Small intestine (tissue), 7 donors: ENCODE measurements around the gene SIGLEC12. TPM values are rescaled to one million over a fixed set of nuclear protein-coding genes. Genes with fewer than 3 reads are reported as not detected.

Source experiments
- DNase-seq, 2 donors: peaks; one replicate each; pipeline versions ENCODE4 v3.0.0 to v3.0.0-alpha.2; 2013
- FAIRE-seq: peaks from 2 replicates; lab custom pipeline; 2012; peaks lifted over from hg19 to GRCh38; lab: Jason Lieb, UNC
- H3K27ac ChIP-seq, 3 donors: one replicate each; pipeline ENCODE4 v1.5.1; 2013; ENCODE audit warnings: low read length in 2 of 3, mild to moderate bottlenecking in 2 of 3, control low read depth in 1 of 3, inconsistent platforms in 1 of 3, low read depth in 1 of 3, moderate library complexity in 1 of 3
- H3K27me3 ChIP-seq, 3 donors: one replicate each; pipeline ENCODE4 v1.6.1; 2013; ENCODE audit warnings: low read length in 3 of 3, inconsistent platforms in 1 of 3; ENCODE audit not compliant: control insufficient read depth in 3 of 3, insufficient read depth in 3 of 3
- H3K36me3 ChIP-seq, 3 donors: one replicate each; pipeline ENCODE4 v1.6.1; 2013; ENCODE audit warnings: low read length in 3 of 3, inconsistent platforms in 1 of 3, low read depth in 1 of 3, mild to moderate bottlenecking in 1 of 3, moderate library complexity in 1 of 3; ENCODE audit not compliant: control insufficient read depth in 3 of 3, insufficient read depth in 2 of 3
- H3K4me1 ChIP-seq, 3 donors: one replicate each; pipeline ENCODE4 v1.6.1; 2013; ENCODE audit warnings: low read length in 2 of 3, inconsistent platforms in 1 of 3, low read depth in 1 of 3, mild to moderate bottlenecking in 1 of 3, moderate library complexity in 1 of 3; ENCODE audit not compliant: control insufficient read depth in 3 of 3, insufficient read depth in 2 of 3
- H3K4me3 ChIP-seq, 3 donors: one replicate each; pipeline ENCODE4 v1.5.1; 2013; ENCODE audit warnings: low read length in 3 of 3, control low read depth in 1 of 3, inconsistent platforms in 1 of 3, low read depth in 1 of 3, mild to moderate bottlenecking in 1 of 3, moderate library complexity in 1 of 3
- H3K9me3 ChIP-seq, 2 donors: one replicate each; pipeline ENCODE4 v1.6.1; 2013; ENCODE audit warnings: low read depth in 1 of 2, low read length in 1 of 2; ENCODE audit not compliant: control insufficient read depth in 2 of 2, insufficient read depth in 1 of 2
- WGBS, 3 donors: extraction: QIAGEN DNeasy Blood & Tissue Kit; methylation state at CpG; one replicate each; pipeline ENCODE4 v1.1.7; 2013; 5-methylcytosine and 5-hydroxymethylcytosine counted together
- polyA plus RNA-seq, 4 donors: library from polyadenylated mRNA; stranded (reverse) in 3 of 4; unstranded in 1 of 4; fragments of 200-250 nt in 3 of 4; fragments of 120-200 nt in 1 of 4; gene quantifications; one replicate each; pipeline versions ENCODE4 v1.2.1 to v1.2.3, GENCODE V29; 2013
- donor health status: healthy with polysubstance abuse.
- donor health status: control.
- donor health status: control.
- donor health status: Bipolar disorder and iron deficiency.
- donor health status: healthy.

The SIGLEC12 gene
- polyA plus RNA-seq, 4 donors = 0.33 to 5.7 (median 2.0) TPM; not detected in 1

- H3K27me3 ChIP-seq = no peaks in the 10 kb centered on the region
- peaks cover 0 to 24% (median 2%) of the 10 kb centered on the region in 3 donors for H3K36me3 ChIP-seq
- peak overlapping the region in 1 of 3 donors; percentile 99 for H3K27ac ChIP-seq
- peaks cover 0 to 12% of the 10 kb centered on the region in 2 donors for H3K9me3 ChIP-seq
- FAIRE-seq = no peak
- WGBS, 3 donors = 38 to 48% (median 48%) methylated on average over 8 of the region's 8 CpGs
- H3K4me3 ChIP-seq = peak overlapping the region in 1 of 3 donors; percentile 76
- DNase-seq = peak; percentile 44 to 81
- peaks cover 0 to 31% (median 2%) of the 10 kb centered on the region in 3 donors for H3K4me1 ChIP-seq
Measured at GRCh38 chr19:51480590-51480989, 21.0 kb downstream of the SIGLEC12 start.

GRCh38 chr19:51479531-51480331 is 21.9 kb downstream of the SIGLEC12 start:
- 80% methylated on average over 12 of the region's 12 CpGs for WGBS, 3 donors
- DNase-seq (peak; percentile 13 to 16), FAIRE-seq (no peak)

GRCh38 chr19:51478381-51479234 is 23.0 kb downstream of the SIGLEC12 start, which contains the start of gene CEACAM18:
TSS of gene CEACAM18 (plus strand) at chr19:51478539.
- H3K27me3 ChIP-seq = no peaks in the 10 kb centered on the region
- peaks cover 0 to 19% (median 0%) of the 10 kb centered on the region in 3 donors for H3K36me3 ChIP-seq
- FAIRE-seq (no peak), DNase-seq (peak; percentile 90 to 92)
- WGBS, 3 donors = 20 to 46% (median 34%) methylated on average over 12 to 17 of the region's 17 CpGs
- H3K27ac ChIP-seq = peak within 1 kb of the TSS; percentile 90 to 99 (median 97)
- peaks cover 0 to 47% (median 7%) of the 10 kb centered on the region in 3 donors for H3K4me1 ChIP-seq
- peak within 1 kb of the TSS in 2 of 3 donors; percentile 66 to 76 for H3K4me3 ChIP-seq
- H3K9me3 ChIP-seq = peaks cover 0 to 14% of the 10 kb centered on the region in 2 donors

More at GRCh38 chr19:51479531-51480331, 21.9 kb downstream of the SIGLEC12 start:
- Histone ChIP-seq H3K27ac (peak overlapping the region in 2 of 3 donors; percentile 77 to 99), H3K9me3 (peaks cover 0 to 12% of the 10 kb centered on the region in 2 donors), H3K4me3 (peak overlapping the region in 2 of 3 donors; percentile 66 to 76), H3K4me1 (peaks cover 0 to 36% (median 2%) of the 10 kb centered on the region in 3 donors), H3K27me3 (no peaks in the 10 kb centered on the region), H3K36me3 (peaks cover 0 to 21% (median 0%) of the 10 kb centered on the region in 3 donors)

- H3K9me3 ChIP-seq = peaks cover 0 to 16% of the 10 kb centered on the region in 2 donors
- 66 to 69% (median 69%) methylated on average over 5 of the region's 5 CpGs for WGBS, 3 donors
- H3K27me3 ChIP-seq = no peaks in the 10 kb centered on the region
- FAIRE-seq (no peak), DNase-seq (peak in 1 of 2 donors; percentile 23)
- H3K27ac ChIP-seq = peak overlapping the region; percentile 82 to 99 (median 88)
- peaks cover 0 to 12% (median 0%) of the 10 kb centered on the region in 3 donors for H3K36me3 ChIP-seq
- H3K4me3 ChIP-seq = no peak overlapping the region
- H3K4me1 ChIP-seq = peaks cover 0 to 53% (median 7%) of the 10 kb centered on the region in 3 donors
Measured at GRCh38 chr19:51477344-51477743, 24.3 kb downstream of the SIGLEC12 start.

GRCh38 chr19:51476164-51476563 is 25.4 kb downstream of the SIGLEC12 start:
- peak overlapping the region in 2 of 3 donors; percentile 83 to 95 for H3K27ac ChIP-seq
- WGBS, 3 donors = 78 to 94% (median 89%) methylated on average over 3 of the region's 3 CpGs

GRCh38 chr19:51473009-51473707 is 28.4 kb downstream of the SIGLEC12 start:
- Histone ChIP-seq H3K36me3 (no peaks in the 10 kb centered on the region), H3K4me1 (peaks cover 0 to 43% (median 7%) of the 10 kb centered on the region in 3 donors), H3K27ac (peak overlapping the region; percentile 75 to 95 (median 93)), H3K4me3 (no peak overlapping the region), H3K9me3 (peaks cover 0 to 16% of the 10 kb centered on the region in 2 donors), H3K27me3 (no peaks in the 10 kb centered on the region)
- DNase-seq = peak; percentile 93 to 94
- 21 to 32% (median 31%) methylated on average over 7 of the region's 7 CpGs for WGBS, 3 donors
- FAIRE-seq = no peak

More at GRCh38 chr19:51476164-51476563, 25.4 kb downstream of the SIGLEC12 start:
- DNase-seq (no peak), FAIRE-seq (no peak)
- Histone ChIP-seq H3K36me3 (peaks cover 0 to 5% (median 0%) of the 10 kb centered on the region in 3 donors), H3K9me3 (peaks cover 0 to 16% of the 10 kb centered on the region in 2 donors), H3K4me1 (peaks cover 0 to 54% (median 7%) of the 10 kb centered on the region in 3 donors), H3K27me3 (no peaks in the 10 kb centered on the region), H3K4me3 (no peak overlapping the region)

GRCh38 chr19:51472607-51473006 is 29.0 kb downstream of the SIGLEC12 start:
- no peak for FAIRE-seq
- no peaks in the 10 kb centered on the region for H3K36me3 ChIP-seq
- H3K4me3 ChIP-seq = no peak overlapping the region
- H3K4me1 ChIP-seq = peaks cover 0 to 38% (median 7%) of the 10 kb centered on the region in 3 donors
- H3K27ac ChIP-seq = no peak overlapping the region
- H3K27me3 ChIP-seq = peaks cover 0 to 2% (median 0%) of the 10 kb centered on the region in 3 donors
- no peak for DNase-seq
- 4 to 14% (median 10%) methylated on average over 4 of the region's 4 CpGs for WGBS, 3 donors
- peaks cover 0 to 12% of the 10 kb centered on the region in 2 donors for H3K9me3 ChIP-seq
